Coronary artery (tissue), 2 donors: Measurements from ENCODE around the gene LYRM4.

Experiments
- DNase-seq: peaks from one replicate; pipeline ENCODE4 v3.0.0-alpha.2; 2017; ENCODE audit warnings: low spot score
- H3K27ac ChIP-seq, 2 donors: fragments of 200-600 bp; sonication (generic); one replicate each; pipeline ENCODE4 v1.5.1; 2016 to 2019
- H3K4me3 ChIP-seq: fragments of 200-600 bp; sonication (generic); 2 replicates; pipeline ENCODE4 v1.5.1; 2016; ENCODE audit warnings: mild to moderate bottlenecking, moderate library complexity
- TF ChIP-seq, protein P1 (sequence below): fragments of 200-600 bp; sonication (generic); IDR thresholded peaks from one replicate; pipeline ENCODE4 v1.5.1; 2019; ENCODE audit warnings: antibody characterized with exemption

LYRM4 gene

DNA sequence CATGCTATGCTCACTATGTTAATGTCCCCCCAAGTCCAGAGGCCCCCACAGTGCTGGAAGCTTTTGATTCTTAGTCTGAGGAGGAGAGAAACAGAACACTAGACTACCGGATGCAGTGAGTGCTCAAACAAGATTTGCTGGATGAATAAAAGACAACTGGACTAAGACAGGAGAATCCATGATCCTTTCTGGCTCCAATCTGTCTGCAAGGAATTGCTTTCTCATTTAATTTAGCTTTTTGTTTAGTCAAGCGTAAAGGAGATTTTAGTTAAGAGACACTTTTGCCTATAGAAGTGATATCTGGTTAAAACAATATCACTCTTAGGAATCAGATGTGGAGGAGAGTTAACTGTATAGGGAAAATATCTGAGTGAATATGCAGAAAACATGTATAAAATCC, 13.5 kb downstream of the LYRM4 start:
- TF ChIP-seq, protein P1, sequence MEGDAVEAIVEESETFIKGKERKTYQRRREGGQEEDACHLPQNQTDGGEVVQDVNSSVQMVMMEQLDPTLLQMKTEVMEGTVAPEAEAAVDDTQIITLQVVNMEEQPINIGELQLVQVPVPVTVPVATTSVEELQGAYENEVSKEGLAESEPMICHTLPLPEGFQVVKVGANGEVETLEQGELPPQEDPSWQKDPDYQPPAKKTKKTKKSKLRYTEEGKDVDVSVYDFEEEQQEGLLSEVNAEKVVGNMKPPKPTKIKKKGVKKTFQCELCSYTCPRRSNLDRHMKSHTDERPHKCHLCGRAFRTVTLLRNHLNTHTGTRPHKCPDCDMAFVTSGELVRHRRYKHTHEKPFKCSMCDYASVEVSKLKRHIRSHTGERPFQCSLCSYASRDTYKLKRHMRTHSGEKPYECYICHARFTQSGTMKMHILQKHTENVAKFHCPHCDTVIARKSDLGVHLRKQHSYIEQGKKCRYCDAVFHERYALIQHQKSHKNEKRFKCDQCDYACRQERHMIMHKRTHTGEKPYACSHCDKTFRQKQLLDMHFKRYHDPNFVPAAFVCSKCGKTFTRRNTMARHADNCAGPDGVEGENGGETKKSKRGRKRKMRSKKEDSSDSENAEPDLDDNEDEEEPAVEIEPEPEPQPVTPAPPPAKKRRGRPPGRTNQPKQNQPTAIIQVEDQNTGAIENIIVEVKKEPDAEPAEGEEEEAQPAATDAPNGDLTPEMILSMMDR = no peak
- no peak for DNase-seq
- Histone ChIP-seq H3K4me3 (no peak overlapping the region), H3K27ac (no peak overlapping the region)

GRCh38 chr6:5246141-5247097, 14.3 kb downstream of the LYRM4 start:
- DNase-seq = no peak
- Histone ChIP-seq H3K27ac (no peak overlapping the region), H3K4me3 (no peak overlapping the region)
- TF ChIP-seq, protein P1 = no peak

- no peak overlapping the region for H3K4me3 ChIP-seq
- TF ChIP-seq, protein P1 = no peak
- no peak for DNase-seq
- no peak overlapping the region for H3K27ac ChIP-seq
These were observed 17.7 kb downstream of the LYRM4 start for GRCh38 chr6:5243069-5243468.

GRCh38 chr6:5241252-5241651, 19.5 kb downstream of the LYRM4 start:
- H3K27ac ChIP-seq = no peak overlapping the region
- H3K4me3 ChIP-seq = no peak overlapping the region
- TF ChIP-seq, protein P1 = no peak
- DNase-seq = no peak

GRCh38 chr6:5238336-5238735, 22.4 kb downstream of the LYRM4 start:
- TF ChIP-seq, protein P1 = no peak
- no peak overlapping the region for H3K27ac ChIP-seq
- no peak for DNase-seq

DNA sequence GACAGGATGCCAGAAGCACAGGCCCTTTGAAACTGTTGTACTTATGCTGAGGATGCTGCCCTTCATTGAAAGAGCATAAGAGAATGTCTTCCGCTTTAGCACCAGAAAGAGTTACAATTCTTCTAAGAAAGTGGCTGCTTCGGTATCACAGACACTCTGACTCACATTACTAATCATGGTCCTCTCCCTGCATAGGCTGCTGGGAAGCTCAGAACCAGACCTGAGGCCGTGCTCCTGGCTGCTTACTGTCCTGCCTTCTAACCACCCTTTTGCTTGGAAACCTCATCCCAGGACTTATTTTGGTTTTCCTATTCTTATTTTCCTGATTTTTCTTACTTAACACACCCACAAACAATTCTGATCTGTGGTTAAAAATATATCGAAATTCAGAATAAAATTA, 22.9 kb downstream of the LYRM4 start:
- Histone ChIP-seq H3K4me3 (no peak overlapping the region), H3K27ac (no peak overlapping the region)
- no peak for DNase-seq
- TF ChIP-seq, protein P1 = no peak

More at GRCh38 chr6:5238336-5238735, 22.4 kb downstream of the LYRM4 start:
- no peak overlapping the region for H3K4me3 ChIP-seq

GRCh38 chr6:5235830-5236229, 24.9 kb downstream of the LYRM4 start:
- no peak overlapping the region for H3K4me3 ChIP-seq
- TF ChIP-seq, protein P1 = no peak
- H3K27ac ChIP-seq = no peak overlapping the region
- DNase-seq = no peak
